WTC11 (cell line): ENCODE results near the gene EN2.

Experiments used
- CREM ChIP-seq: sonication (generic); formaldehyde crosslinking; IDR thresholded peaks from 2 replicates; pipeline ENCODE4 v1.8.1; 2022; ENCODE audit warnings: mild to moderate bottlenecking, missing genetic modification reagents, moderate library complexity
- CTCF ChIP-seq: fragments of 200-600 bp; IDR thresholded peaks from 2 replicates; pipeline ENCODE4 v1.8.0; 2022; ENCODE audit warnings: antibody characterized with exemption
- E2F5 ChIP-seq: sonication (generic); formaldehyde crosslinking; IDR thresholded peaks from 2 replicates; pipeline ENCODE4 v1.8.1; 2022; ENCODE audit warnings: mild to moderate bottlenecking, moderate library complexity, missing genetic modification reagents
- MXD4 ChIP-seq: fragments of 250-450 bp; sonication (Bioruptor Pico); IDR thresholded peaks from 2 replicates; pipeline ENCODE4 v1.8.0; 2021; ENCODE audit warnings: mild to moderate bottlenecking, moderate library complexity, borderline replicate concordance
- SOX15 ChIP-seq: fragments of 250-450 bp; sonication (Bioruptor Pico); IDR thresholded peaks from 2 replicates; pipeline ENCODE4 v1.9.0; 2021; ENCODE audit warnings: mild to moderate bottlenecking
- ZNF671 ChIP-seq: fragments of 250-450 bp; sonication (Bioruptor Pico); IDR thresholded peaks from 2 replicates; pipeline ENCODE4 v1.8.0; 2021; ENCODE audit warnings: mild to moderate bottlenecking
- TF ChIP-seq, protein P1 (sequence below): sonication (generic); formaldehyde crosslinking; IDR thresholded peaks from 2 replicates; pipeline ENCODE4 v1.8.1; 2023; ENCODE audit warnings: mild to moderate bottlenecking, missing genetic modification reagents, moderate library complexity
- TF ChIP-seq, protein P2 (sequence below): sonication (generic); formaldehyde crosslinking; IDR thresholded peaks from 2 replicates; pipeline ENCODE4 v1.8.1; 2022; ENCODE audit warnings: missing genetic modification reagents, borderline replicate concordance
- TF ChIP-seq, protein P3 (sequence below): sonication (generic); formaldehyde crosslinking; IDR thresholded peaks from 2 replicates; pipeline ENCODE4 v1.8.1; 2022; ENCODE audit warnings: low read depth, missing genetic modification reagents, borderline replicate concordance
- TF ChIP-seq, protein P4 (sequence below): sonication (generic); formaldehyde crosslinking; conservative IDR thresholded peaks from 2 replicates; pipeline ENCODE4 v1.8.1; 2022; ENCODE audit warnings: mild to moderate bottlenecking, missing genetic modification reagents

DNA sequence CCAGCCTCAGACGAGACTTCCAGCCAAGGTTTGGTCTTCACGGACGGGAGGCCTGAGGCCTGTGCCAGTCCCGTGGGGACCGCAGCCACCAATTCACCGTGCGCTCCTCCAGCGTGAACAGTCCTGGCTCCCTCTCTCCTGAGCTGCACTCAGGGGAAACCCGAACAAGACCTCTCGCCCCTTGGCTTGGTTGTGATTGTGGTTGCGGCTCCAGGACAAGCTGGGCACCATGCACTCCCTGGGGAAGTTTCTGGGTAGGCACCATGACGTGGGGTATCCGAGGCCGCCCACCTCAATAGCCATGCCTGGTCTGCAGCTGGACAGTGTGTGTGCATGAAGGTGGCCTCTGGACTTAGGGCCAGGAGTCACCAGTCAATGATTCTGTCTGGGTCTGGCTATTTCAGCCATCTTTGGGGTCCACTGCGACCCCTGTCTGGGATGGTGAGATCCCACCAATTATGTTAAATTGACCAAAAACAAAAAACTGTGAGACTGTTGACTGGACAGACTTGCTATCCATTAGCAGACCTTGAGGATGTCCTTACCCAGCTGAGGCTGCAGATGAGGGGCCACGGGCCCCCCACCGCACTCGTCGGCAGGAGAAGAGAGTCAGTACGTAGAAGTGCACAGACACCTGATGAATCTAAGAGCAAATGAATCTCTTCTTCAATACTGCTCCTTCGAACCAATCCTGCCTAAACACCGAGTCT is 33.5 kb upstream of the EN2 start:
- TF ChIP-seq CREM (no peak), CTCF (no peak), ZNF671 (CRISPR knock-in tag) (no peak), SOX15 (CRISPR knock-in tag) (no peak), E2F5 (CRISPR knock-in tag) (no peak), MXD4 (CRISPR knock-in tag) (no peak)
- TF ChIP-seq, protein P1, sequence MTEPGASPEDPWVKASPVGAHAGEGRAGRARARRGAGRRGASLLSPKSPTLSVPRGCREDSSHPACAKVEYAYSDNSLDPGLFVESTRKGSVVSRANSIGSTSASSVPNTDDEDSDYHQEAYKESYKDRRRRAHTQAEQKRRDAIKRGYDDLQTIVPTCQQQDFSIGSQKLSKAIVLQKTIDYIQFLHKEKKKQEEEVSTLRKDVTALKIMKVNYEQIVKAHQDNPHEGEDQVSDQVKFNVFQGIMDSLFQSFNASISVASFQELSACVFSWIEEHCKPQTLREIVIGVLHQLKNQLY (CRISPR knock-in tag): no peak
- TF ChIP-seq, protein P2, sequence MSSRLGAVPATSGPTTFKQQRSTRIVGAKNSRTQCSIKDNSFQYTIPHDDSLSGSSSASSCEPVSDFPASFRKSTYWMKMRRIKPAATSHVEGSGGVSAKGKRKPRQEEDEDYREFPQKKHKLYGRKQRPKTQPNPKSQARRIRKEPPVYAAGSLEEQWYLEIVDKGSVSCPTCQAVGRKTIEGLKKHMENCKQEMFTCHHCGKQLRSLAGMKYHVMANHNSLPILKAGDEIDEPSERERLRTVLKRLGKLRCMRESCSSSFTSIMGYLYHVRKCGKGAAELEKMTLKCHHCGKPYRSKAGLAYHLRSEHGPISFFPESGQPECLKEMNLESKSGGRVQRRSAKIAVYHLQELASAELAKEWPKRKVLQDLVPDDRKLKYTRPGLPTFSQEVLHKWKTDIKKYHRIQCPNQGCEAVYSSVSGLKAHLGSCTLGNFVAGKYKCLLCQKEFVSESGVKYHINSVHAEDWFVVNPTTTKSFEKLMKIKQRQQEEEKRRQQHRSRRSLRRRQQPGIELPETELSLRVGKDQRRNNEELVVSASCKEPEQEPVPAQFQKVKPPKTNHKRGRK (CRISPR knock-in tag): no peak
- TF ChIP-seq, protein P3, sequence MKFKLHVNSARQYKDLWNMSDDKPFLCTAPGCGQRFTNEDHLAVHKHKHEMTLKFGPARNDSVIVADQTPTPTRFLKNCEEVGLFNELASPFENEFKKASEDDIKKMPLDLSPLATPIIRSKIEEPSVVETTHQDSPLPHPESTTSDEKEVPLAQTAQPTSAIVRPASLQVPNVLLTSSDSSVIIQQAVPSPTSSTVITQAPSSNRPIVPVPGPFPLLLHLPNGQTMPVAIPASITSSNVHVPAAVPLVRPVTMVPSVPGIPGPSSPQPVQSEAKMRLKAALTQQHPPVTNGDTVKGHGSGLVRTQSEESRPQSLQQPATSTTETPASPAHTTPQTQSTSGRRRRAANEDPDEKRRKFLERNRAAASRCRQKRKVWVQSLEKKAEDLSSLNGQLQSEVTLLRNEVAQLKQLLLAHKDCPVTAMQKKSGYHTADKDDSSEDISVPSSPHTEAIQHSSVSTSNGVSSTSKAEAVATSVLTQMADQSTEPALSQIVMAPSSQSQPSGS: no peak
- TF ChIP-seq, protein P4, sequence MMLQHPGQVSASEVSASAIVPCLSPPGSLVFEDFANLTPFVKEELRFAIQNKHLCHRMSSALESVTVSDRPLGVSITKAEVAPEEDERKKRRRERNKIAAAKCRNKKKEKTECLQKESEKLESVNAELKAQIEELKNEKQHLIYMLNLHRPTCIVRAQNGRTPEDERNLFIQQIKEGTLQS (CRISPR knock-in tag): no peak
